PFSK-1 (cell line): ENCODE results near the gene ARHGAP6.

Source experiments
- FOXP2 ChIP-seq: optimal IDR thresholded peaks from 2 replicates; pipeline ENCODE3; 2011; ENCODE audit warnings: borderline replicate concordance, control low read depth, inconsistent platforms; ENCODE audit not compliant: insufficient read depth; ENCODE audit errors: extremely low read length, extremely low read depth
- POLR2AphosphoS5 ChIP-seq: IDR thresholded peaks from 2 replicates; pipeline ENCODE4 v1.6.1; 2012; ENCODE audit warnings: low read depth, mild to moderate bottlenecking, control low read depth, low read length, moderate library complexity
- REST ChIP-seq, 2 experiments: IDR thresholded peaks; 2 replicates each; pipeline versions ENCODE4 v1.6.1 to v1.8.0; 2011 to 2012; ENCODE audit warnings: low read depth in 2 of 2, low read length in 2 of 2, control low read depth in 1 of 2, inconsistent platforms in 1 of 2, mild to moderate bottlenecking in 1 of 2, moderate library complexity in 1 of 2; ENCODE audit not compliant: insufficient read depth in 1 of 2
- SIN3A ChIP-seq: IDR thresholded peaks from 2 replicates; pipeline ENCODE4 v1.6.1; 2012; ENCODE audit warnings: mild to moderate bottlenecking, low read length, moderate library complexity, borderline replicate concordance; ENCODE audit not compliant: insufficient read depth
- TAF1 ChIP-seq: IDR thresholded peaks from 2 replicates; pipeline ENCODE4 v1.6.1; 2012; ENCODE audit warnings: low read length, control low read depth, borderline replicate concordance; ENCODE audit not compliant: insufficient read depth

The ARHGAP6 gene

GRCh38 chrX:11412715-11413623, 252.8 kb downstream of the ARHGAP6 start:
- TF ChIP-seq REST (IDR thresholded peaks at IDR 0.05; ENCODE audit: insufficient read depth in 1 of 2, low read depth in 2 of 2, low read length in 2 of 2) (no peak), TAF1 (no peak), FOXP2 (no peak), SIN3A (no peak), POLR2AphosphoS5 (no peak)

GRCh38 chrX:11409957-11410356, 255.8 kb downstream of the ARHGAP6 start:
- TF ChIP-seq SIN3A (no peak), TAF1 (no peak), FOXP2 (no peak), POLR2AphosphoS5 (no peak), REST (IDR thresholded peaks at IDR 0.05; ENCODE audit: insufficient read depth in 1 of 2, low read depth in 2 of 2, low read length in 2 of 2) (no peak)

GRCh38 chrX:11408783-11409182, 256.9 kb downstream of the ARHGAP6 start:
- TF ChIP-seq TAF1 (no peak), SIN3A (no peak), POLR2AphosphoS5 (no peak), REST (IDR thresholded peaks at IDR 0.05; ENCODE audit: insufficient read depth in 1 of 2, low read depth in 2 of 2, low read length in 2 of 2) (no peak), FOXP2 (no peak)

GRCh38 chrX:11408109-11408405, 257.7 kb downstream of the ARHGAP6 start:
- TF ChIP-seq FOXP2 (no peak), REST (IDR thresholded peaks at IDR 0.05; ENCODE audit: insufficient read depth in 1 of 2, low read depth in 2 of 2, low read length in 2 of 2) (no peak), POLR2AphosphoS5 (no peak), SIN3A (no peak), TAF1 (no peak)
